BLaER1 treated with 17β-estradiol and CSF1 and Interleukin-3, amounts not matched to agents 10 nM and 100 nM (cell line): ENCODE data around the gene ANO1.

ENCODE experiments used
- H3K27ac ChIP-seq, 11 experiments: shearing (Covaris generic); formaldehyde crosslinking; 2 replicates each; pipeline ENCODE4 v1.8.1; 2022
- H3K27me3 ChIP-seq, 11 experiments: shearing (Covaris generic); formaldehyde crosslinking; 2 replicates each; pipeline ENCODE4 v1.8.1; 2022
- H3K36me3 ChIP-seq, 11 experiments: shearing (Covaris generic); formaldehyde crosslinking; 2 replicates each; pipeline ENCODE4 v1.8.1; 2022
- H3K4me1 ChIP-seq, 10 experiments: shearing (Covaris generic); formaldehyde crosslinking; 2 replicates each; pipeline ENCODE4 v1.8.1; 2022
- H3K4me2 ChIP-seq, 11 experiments: shearing (Covaris generic); formaldehyde crosslinking; 2 replicates each; pipeline ENCODE4 v1.8.1; 2022
- H3K4me3 ChIP-seq, 10 experiments: shearing (Covaris generic); formaldehyde crosslinking; 2 replicates each; pipeline ENCODE4 v1.8.1; 2022
- H3K9ac ChIP-seq, 11 experiments: shearing (Covaris generic); formaldehyde crosslinking; 2 replicates each; pipeline ENCODE4 v1.8.1; 2022
- H3K9me3 ChIP-seq, 11 experiments: shearing (Covaris generic); formaldehyde crosslinking; replicated peaks in 1 of 11; 2 replicates each; pipeline ENCODE4 v1.8.1; 2022
- H4K20me1 ChIP-seq, 11 experiments: shearing (Covaris generic); formaldehyde crosslinking; 2 replicates each; pipeline ENCODE4 v1.8.1; 2022
- Cebpa-rat ChIP-seq, 11 experiments: shearing (Covaris generic); IDR thresholded peaks; 2 replicates each; pipeline ENCODE4 v1.8.1; 2022

The ANO1 gene

DNA sequence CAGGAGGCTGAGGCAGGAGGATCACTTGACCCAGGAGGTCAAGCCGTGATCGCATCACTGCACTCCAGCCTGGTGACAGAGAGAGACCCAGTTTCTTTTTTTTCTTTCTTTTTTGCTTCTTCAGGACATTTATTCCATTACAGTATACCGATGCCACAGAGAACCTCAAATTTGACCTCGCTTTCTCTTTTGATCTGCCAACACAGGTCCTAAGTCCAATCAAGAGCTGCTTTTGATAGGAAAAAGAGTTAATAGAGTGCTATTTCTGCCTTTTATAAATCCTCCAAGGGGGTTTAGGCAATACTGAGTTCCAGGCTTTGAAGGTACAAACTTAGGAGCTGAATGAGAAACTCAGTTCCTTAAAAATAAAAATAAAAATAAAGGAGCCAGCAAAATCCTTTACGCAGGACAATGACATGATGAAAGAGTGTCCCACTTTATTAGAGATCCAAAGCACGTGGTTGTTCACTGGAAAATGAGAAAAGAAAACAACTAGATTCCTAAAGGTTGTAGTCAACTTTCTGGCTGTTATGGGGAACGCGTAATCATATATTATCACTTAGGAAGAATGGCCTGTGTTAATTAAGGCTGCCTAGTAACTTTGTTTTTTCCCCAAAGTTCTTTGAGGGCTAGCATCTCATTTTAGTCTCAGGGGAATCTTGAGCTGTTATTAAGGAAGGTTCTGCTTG lies 152.2 kb downstream of the ANO1 start:
- Histone ChIP-seq H3K4me3 (no peak overlapping the region), H3K9ac (no peak overlapping the region), H3K4me2 (peak overlapping the region in 7 of 11 experiments; percentile 0 to 37 (median 25); a peak in 9 of 22 replicates), H3K27ac (no peak overlapping the region), H3K36me3 (no peaks in the 10 kb centered on the region), H3K4me1 (peaks cover 0 to 42% (median 26%) of the 10 kb centered on the region in 10 experiments; a peak in 17 of 20 replicates), H4K20me1 (no peaks in the 10 kb centered on the region), H3K9me3 (peaks cover 0 to 9% (median 0%) of the 10 kb centered on the region in 11 experiments; a peak in 3 of 22 replicates), H3K27me3 (no peaks in the 10 kb centered on the region)
- TF ChIP-seq Cebpa-rat (IDR thresholded peaks at IDR 0.05) = no peak

DNA sequence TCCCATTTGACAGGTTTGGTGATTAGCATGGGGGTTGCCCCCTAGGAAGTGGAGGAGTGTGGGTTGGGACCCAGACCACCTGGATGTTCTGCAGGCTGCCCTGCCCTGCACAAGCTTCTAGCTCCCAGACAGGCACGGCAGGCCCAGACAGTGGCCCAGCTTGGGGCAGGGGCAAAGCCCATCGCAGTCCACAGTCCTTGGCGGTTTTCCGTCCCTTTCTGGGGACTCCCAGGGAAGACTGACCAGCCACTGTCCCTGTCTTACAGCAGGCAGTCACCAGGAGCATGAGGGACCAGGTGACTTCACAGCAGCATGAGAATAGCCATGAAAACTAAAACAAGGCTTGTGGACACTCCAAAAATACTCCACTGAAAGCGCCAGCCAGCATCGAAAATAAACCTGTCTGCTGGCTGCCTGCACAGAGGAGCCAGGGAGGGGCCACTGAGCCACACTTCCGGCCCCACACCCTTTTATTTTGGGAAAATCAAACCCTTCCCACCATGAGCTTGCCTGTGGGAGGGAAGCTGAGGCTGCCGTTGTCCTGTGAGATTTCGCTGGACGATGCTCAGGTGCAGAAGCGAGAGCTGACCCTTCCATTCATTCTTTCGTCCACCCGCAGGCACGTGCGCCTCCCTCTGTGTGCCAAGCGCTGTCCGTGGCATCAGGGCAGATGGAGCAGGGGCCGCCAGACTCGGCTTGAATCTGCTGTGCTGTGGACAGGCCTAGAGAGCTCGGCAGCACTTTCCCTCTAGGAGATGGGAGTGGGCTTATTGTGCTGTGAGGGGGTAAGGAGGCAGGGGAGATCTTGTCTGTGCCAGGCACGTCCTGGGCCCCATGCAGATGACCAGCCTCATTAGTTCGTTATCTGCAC lies 153.0 kb downstream of the ANO1 start:
- Histone ChIP-seq H3K4me1 (peaks cover 0 to 42% (median 26%) of the 10 kb centered on the region in 10 experiments; a peak in 17 of 20 replicates), H3K36me3 (no peaks in the 10 kb centered on the region), H3K27ac (no peak overlapping the region), H3K9me3 (peaks cover 0 to 9% (median 0%) of the 10 kb centered on the region in 11 experiments; a peak in 3 of 22 replicates), H3K4me2 (peak overlapping the region in 8 of 11 experiments; percentile 0 to 37 (median 20); a peak in 11 of 22 replicates), H4K20me1 (no peaks in the 10 kb centered on the region), H3K9ac (peak overlapping the region in 1 of 11 experiments; percentile 15; a peak in 1 of 22 replicates), H3K27me3 (no peaks in the 10 kb centered on the region), H3K4me3 (no peak overlapping the region)
- no peak for TF ChIP-seq Cebpa-rat (IDR thresholded peaks at IDR 0.05)

DNA sequence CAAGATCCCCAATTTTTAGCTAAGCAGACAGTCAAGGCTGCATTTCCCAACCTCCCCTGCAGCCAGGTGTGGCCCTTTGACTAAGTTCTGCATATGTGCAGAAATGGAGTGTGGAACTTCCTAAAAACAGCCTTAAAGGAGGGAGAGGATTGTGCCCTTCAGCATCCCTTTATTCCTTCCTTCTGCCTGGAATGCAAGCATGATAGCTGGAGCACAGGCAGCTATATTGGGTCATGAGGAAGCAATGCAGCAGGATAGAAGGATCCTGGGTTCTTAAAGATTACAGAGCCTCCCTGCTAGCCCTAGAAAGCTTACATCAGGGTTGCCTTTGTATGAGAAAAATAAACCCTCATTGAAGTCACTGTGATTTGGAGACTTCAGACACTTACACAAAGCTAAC lies 154.9 kb downstream of the ANO1 start:
- H3K4me2 ChIP-seq = no peak overlapping the region
- H3K9ac ChIP-seq = no peak overlapping the region
- no peaks in the 10 kb centered on the region for H3K27me3 ChIP-seq
- H3K9me3 ChIP-seq = peaks cover 0 to 9% (median 0%) of the 10 kb centered on the region in 11 experiments; a peak in 3 of 22 replicates
- H3K36me3 ChIP-seq = no peaks in the 10 kb centered on the region
- TF ChIP-seq Cebpa-rat (IDR thresholded peaks at IDR 0.05) = no peak
- H3K27ac ChIP-seq = no peak overlapping the region
- peaks cover 0 to 25% (median 12%) of the 10 kb centered on the region in 10 experiments; a peak in 16 of 20 replicates for H3K4me1 ChIP-seq
- no peaks in the 10 kb centered on the region for H4K20me1 ChIP-seq
- H3K4me3 ChIP-seq = no peak overlapping the region

- no peak for TF ChIP-seq Cebpa-rat (IDR thresholded peaks at IDR 0.05)
- H3K4me2 ChIP-seq = no peak overlapping the region
- peaks cover 0 to 9% (median 0%) of the 10 kb centered on the region in 11 experiments; a peak in 3 of 22 replicates for H3K9me3 ChIP-seq
- no peaks in the 10 kb centered on the region for H3K36me3 ChIP-seq
- no peak overlapping the region for H3K9ac ChIP-seq
- no peak overlapping the region for H3K27ac ChIP-seq
- no peaks in the 10 kb centered on the region for H3K27me3 ChIP-seq
- peaks cover 0 to 20% (median 8%) of the 10 kb centered on the region in 10 experiments; a peak in 12 of 20 replicates for H3K4me1 ChIP-seq
- H4K20me1 ChIP-seq = no peaks in the 10 kb centered on the region
- no peak overlapping the region for H3K4me3 ChIP-seq
Observed at GRCh38 chr11:70233511-70233934, 155.4 kb downstream of the ANO1 start.

DNA sequence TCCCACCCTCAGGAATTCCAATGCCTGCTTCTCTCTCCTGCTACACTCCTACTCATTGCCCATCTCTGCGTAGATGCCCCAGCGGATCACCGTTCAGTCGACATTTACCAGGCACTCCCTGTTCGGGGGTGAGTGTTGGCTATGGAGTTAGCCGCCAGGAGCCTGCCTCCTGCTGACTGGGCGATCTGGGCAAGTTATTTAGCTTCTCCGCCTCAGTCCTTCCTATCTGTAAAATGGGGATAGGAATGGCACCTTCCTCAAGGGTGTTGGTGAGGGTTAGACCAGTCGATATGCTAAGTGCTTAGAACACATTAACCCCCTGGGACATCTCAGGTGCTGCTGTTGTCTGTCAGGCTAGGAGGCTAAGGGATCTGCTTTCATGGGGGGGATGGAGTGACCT lies 155.8 kb downstream of the ANO1 start:
- no peak overlapping the region for H3K4me2 ChIP-seq
- H3K36me3 ChIP-seq = no peaks in the 10 kb centered on the region
- H3K9ac ChIP-seq = no peak overlapping the region
- H3K27me3 ChIP-seq = no peaks in the 10 kb centered on the region
- H4K20me1 ChIP-seq = no peaks in the 10 kb centered on the region
- no peak overlapping the region for H3K27ac ChIP-seq
- H3K4me3 ChIP-seq = no peak overlapping the region
- H3K4me1 ChIP-seq = peaks cover 0 to 20% (median 7%) of the 10 kb centered on the region in 10 experiments; a peak in 9 of 20 replicates
- TF ChIP-seq Cebpa-rat (IDR thresholded peaks at IDR 0.05) = no peak
- H3K9me3 ChIP-seq = peaks cover 0 to 9% (median 0%) of the 10 kb centered on the region in 11 experiments; a peak in 3 of 22 replicates
